Left lung (tissue), 10 donors: Measurements from ENCODE around the gene ACTL8. TPM values are rescaled to one million over a fixed set of nuclear protein-coding genes. Genes with fewer than 3 reads are reported as not detected.

Experiments used
- ATAC-seq: fragments of 200-7000 bp; cut with Tn5 transposase; one replicate; pipeline ENCODE4 v1.9.1; 2020; ENCODE audit warnings: moderate library complexity
- DNase-seq, 4 donors: peaks; one replicate each; pipeline ENCODE4 v3.0.0-alpha.2; 2013 to 2020
- H3K27ac ChIP-seq, 2 donors: fragments of 200-600 bp; sonication (generic) in 1 of 2; one replicate each; pipeline versions ENCODE4 v1.5.0 to v1.8.0; 2020 to 2021
- H3K27me3 ChIP-seq, 2 donors: fragments of 200-600 bp; sonication (generic) in 1 of 2; one replicate each; pipeline versions ENCODE4 v1.5.0 to v1.8.0; 2020 to 2021
- H3K36me3 ChIP-seq, 2 donors: fragments of 200-600 bp; sonication (generic) in 1 of 2; one replicate each; pipeline versions ENCODE4 v1.5.0 to v1.8.0; 2020 to 2021
- H3K4me1 ChIP-seq, 2 donors: fragments of 200-600 bp; one replicate each; pipeline ENCODE4 v1.8.0; 2021
- H3K4me3 ChIP-seq, 2 donors: fragments of 200-600 bp; sonication (generic) in 1 of 2; one replicate each; pipeline versions ENCODE4 v1.5.0 to v1.8.0; 2020 to 2021; ENCODE audit warnings: mild to moderate bottlenecking in 1 of 2
- H3K9me3 ChIP-seq, 2 donors: fragments of 200-600 bp; sonication (generic) in 1 of 2; one replicate each; pipeline versions ENCODE4 v1.5.0 to v1.8.0; 2020 to 2021
- intact Hi-C, 2 donors: fragments of 100-400 bp; cut with DNase I; formaldehyde crosslinking; loops; one replicate each; pipeline versions ENCODE4 v1.11.2 to v1.14.2; 2022
- polyA plus RNA-seq, 6 donors: library from polyadenylated mRNA; unstranded; fragments of 120-200 nt; gene quantifications; one replicate each; pipeline ENCODE4 v1.2.1, GENCODE V29; 2013; ENCODE audit not compliant: insufficient read length in 6 of 6
- total RNA-seq, 2 donors: library from RNA; stranded (reverse); fragmentation: NEBNext Ultra II Directional; extraction: Animal tissue kit (Norgen Biotek cat#: 25700); gene quantifications; one replicate each; pipeline ENCODE4 v1.2.1, GENCODE V29; 2021
- TF ChIP-seq, protein P1 (sequence below), 2 donors: fragments of 200-600 bp; sonication (generic) in 1 of 2; IDR thresholded peaks; one replicate each; pipeline versions ENCODE4 v1.5.0 to v1.8.0; 2021; ENCODE audit warnings: antibody characterized with exemption in 2 of 2
- donor health status: DM: no; HTN: yes; CAD: no.
- donor health status: DM: no; HTN: no; CAD: no.

Gene ACTL8
- total and polyA plus RNA-seq, 8 donors, result not detected

DNA sequence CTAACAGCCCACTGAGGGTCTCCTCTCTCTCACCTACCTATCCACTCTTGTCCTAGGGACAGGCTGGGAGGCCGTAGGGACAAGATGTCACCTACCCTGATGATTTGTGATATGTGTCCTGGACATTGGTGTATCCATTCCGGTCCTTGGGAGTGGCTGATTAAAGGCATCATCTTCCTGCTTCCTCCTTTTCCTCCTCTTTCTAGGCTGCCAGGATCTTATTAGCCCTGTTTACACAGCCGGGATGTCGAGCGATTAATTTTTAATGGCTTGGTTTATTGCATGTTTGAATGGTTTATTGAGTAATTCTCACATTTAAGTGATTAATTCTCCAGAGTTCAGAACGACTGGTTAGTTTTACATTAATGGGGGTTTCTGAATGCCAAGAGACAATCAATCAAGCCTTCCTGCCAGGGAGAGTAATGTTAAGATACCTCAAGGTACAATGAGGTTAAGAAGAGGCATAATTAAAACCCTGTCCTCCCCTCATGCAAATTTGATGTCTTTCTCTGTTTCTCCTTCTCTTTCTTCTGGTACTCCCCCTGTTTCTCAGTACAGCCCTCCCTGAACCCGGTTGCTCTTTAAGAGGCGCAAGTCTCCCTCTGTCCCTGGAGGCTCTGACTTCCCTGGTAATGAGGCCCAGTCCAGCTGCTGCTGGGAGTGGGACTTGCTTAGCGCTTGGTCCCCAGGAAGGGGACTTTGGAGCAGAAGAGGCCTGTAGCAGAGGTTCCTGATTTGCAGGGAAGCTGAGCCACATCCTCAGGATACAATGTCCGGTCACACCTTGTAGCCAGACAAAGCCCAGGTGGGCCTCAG is 50.9 kb downstream of the ACTL8 start:
- Histone ChIP-seq H3K36me3 (no peaks in the 10 kb centered on the region), H3K4me1 (no peaks in the 10 kb centered on the region), H3K9me3 (peaks cover 0 to 6% of the 10 kb centered on the region in 2 donors), H3K4me3 (no peak overlapping the region), H3K27ac (no peak overlapping the region), H3K27me3 (peaks cover 0 to 5% of the 10 kb centered on the region in 2 donors)
- DNase-seq, result no peak
- intact Hi-C loops, result no loop called here
- TF ChIP-seq, protein P1, sequence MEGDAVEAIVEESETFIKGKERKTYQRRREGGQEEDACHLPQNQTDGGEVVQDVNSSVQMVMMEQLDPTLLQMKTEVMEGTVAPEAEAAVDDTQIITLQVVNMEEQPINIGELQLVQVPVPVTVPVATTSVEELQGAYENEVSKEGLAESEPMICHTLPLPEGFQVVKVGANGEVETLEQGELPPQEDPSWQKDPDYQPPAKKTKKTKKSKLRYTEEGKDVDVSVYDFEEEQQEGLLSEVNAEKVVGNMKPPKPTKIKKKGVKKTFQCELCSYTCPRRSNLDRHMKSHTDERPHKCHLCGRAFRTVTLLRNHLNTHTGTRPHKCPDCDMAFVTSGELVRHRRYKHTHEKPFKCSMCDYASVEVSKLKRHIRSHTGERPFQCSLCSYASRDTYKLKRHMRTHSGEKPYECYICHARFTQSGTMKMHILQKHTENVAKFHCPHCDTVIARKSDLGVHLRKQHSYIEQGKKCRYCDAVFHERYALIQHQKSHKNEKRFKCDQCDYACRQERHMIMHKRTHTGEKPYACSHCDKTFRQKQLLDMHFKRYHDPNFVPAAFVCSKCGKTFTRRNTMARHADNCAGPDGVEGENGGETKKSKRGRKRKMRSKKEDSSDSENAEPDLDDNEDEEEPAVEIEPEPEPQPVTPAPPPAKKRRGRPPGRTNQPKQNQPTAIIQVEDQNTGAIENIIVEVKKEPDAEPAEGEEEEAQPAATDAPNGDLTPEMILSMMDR (IDR thresholded peaks at IDR 0.05), result no peak
- ATAC-seq, result no peak

DNA sequence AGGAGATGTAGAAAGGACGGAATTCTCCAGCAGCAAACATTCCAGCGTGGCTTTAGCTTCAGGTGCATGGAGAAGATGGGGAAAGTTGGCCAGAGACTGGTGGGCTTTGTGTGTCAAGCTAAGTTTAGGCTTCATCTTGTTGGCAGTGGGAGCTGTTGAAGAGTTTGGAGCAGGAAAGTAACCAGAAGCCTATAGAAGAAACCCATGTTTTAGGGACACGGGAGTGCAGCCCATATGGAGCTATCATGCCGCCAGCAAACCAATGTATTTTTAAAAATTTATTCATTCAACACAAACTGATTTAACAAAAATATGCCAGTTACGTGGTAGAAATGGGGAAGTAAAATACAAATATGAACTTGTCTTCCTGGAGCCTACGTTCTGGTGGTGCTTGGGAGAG is 53.7 kb downstream of the ACTL8 start:
- DNase-seq (no peak), ATAC-seq (no peak)
- Histone ChIP-seq H3K27me3 (peaks cover 0 to 5% of the 10 kb centered on the region in 2 donors), H3K9me3 (peaks cover 0 to 6% of the 10 kb centered on the region in 2 donors), H3K27ac (no peak overlapping the region), H3K4me1 (no peaks in the 10 kb centered on the region), H3K36me3 (no peaks in the 10 kb centered on the region), H3K4me3 (no peak overlapping the region)
- TF ChIP-seq, protein P1 (IDR thresholded peaks at IDR 0.05), result no peak
- intact Hi-C loops, result no loop called here

DNA sequence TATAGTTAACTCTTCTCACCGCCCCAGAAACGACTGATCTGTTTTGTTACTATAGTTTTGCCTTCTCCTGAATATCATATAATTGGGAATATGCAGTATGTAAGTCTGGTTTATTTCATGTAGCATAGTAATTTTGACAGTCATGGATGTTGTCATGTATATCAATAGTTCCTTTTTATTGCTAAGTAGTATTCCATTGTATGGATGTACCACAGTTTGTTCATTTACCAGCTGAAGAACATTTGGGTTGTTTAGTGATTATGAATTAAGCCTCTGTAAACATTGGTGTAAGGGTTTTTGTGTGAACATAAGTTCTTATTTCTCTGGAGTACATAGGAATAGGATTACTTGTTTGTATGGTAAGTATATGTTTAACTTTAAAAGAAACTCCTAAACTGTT is 55.5 kb downstream of the ACTL8 start:
- H3K9me3 ChIP-seq, result peaks cover 0 to 6% of the 10 kb centered on the region in 2 donors
- H3K27ac ChIP-seq, result no peak overlapping the region
- no peaks in the 10 kb centered on the region for H3K4me1 ChIP-seq
- no peak for ATAC-seq
- TF ChIP-seq, protein P1 (IDR thresholded peaks at IDR 0.05), result no peak
- H3K27me3 ChIP-seq, result peaks cover 0 to 5% of the 10 kb centered on the region in 2 donors
- no peak for DNase-seq
- no peak overlapping the region for H3K4me3 ChIP-seq
- H3K36me3 ChIP-seq, result no peaks in the 10 kb centered on the region
- intact Hi-C loops, result no loop called here

DNA sequence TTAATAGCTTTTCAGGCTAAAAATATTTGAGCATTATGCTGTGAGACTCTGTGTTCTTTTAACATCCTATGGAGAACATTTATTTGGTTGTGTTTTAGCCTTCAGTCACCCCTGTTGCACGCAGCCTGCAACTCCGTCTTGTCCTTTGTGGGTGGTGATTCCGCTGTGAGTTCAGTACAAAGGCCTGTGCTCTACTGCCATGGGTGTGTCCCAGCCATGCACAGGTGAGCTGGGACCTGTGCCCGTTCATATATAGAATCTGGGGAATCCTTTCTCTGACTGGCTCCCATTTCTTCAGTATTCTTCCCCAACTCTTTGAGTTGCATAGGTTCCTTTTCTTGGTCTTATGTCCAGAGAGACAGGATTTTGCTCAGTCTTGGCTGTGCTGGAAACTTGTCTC is 61.4 kb downstream of the ACTL8 start:
- intact Hi-C loops, result no loop called here
- H3K4me1 ChIP-seq, result no peaks in the 10 kb centered on the region
- H3K9me3 ChIP-seq, result no peaks in the 10 kb centered on the region
- TF ChIP-seq, protein P1 (IDR thresholded peaks at IDR 0.05), result no peak
- DNase-seq (no peak), ATAC-seq (no peak)
- peaks cover 4 to 28% of the 10 kb centered on the region in 2 donors for H3K27me3 ChIP-seq
- no peaks in the 10 kb centered on the region for H3K36me3 ChIP-seq
- no peak overlapping the region for H3K4me3 ChIP-seq
- no peak overlapping the region for H3K27ac ChIP-seq

DNA sequence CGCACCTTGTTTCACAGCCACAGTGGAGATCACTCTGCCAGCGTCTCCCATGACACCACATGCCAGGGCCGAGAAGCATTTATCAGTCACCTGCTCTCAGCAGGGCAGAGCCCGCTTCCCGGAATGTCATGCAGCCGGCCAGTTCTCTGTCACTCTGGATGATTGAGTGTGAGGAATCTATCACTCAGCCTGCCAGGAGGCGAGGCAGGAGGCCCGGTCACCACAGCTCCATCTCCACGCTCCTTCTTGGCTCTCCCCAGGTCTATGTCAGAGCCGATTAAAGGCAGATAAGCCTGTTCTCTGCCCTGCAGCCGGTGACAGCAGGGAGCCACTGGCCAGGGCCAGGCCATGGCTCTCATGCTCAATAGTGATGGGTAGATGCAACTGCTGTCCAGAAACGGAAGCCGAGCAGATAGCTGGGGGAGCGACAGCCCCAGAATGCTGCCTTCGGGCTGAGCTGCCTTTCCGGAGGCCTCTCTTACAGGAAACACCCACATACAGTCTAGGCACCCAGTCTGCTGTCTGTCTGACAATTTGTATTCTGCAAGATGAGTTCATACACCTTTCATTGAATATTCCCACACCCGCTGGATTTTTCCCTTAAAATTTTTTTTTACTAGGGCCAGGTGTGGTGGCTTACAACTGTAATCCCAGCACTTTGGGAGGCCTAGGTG is 64.1 kb downstream of the ACTL8 start:
- Histone ChIP-seq H3K4me3 (no peak overlapping the region), H3K9me3 (no peaks in the 10 kb centered on the region), H3K4me1 (no peaks in the 10 kb centered on the region), H3K27me3 (peaks cover 4 to 51% of the 10 kb centered on the region in 2 donors), H3K36me3 (no peaks in the 10 kb centered on the region), H3K27ac (no peak overlapping the region)
- TF ChIP-seq, protein P1 (IDR thresholded peaks at IDR 0.05), result no peak
- DNase-seq (no peak), ATAC-seq (no peak)
- intact Hi-C loops, result no loop called here
